ENCODE measurements around the gene CHRM1.

DNA sequence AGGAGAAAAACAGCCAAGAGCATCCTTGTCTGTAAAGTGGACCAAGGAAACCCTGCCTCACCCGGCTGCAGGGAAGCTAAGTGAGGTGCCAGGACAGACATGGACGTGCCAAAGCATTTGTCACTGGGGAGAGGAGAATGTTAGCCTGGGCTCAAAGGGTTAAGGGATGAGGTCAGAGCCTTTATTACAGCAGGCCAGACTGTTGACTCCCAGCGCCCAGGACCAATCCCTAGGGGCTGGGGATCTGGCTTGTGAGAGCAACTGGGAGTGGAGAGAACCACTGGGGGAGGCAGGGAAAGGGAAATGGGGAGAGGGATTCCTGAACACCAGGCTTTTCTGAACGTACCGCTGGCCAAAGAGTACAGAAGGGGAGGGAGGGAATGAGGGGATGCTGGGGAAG is 2.6 kb downstream of the CHRM1 start:
- TF ChIP-seq CTCF (IDR thresholded peaks at IDR 0.05; ENCODE audit: insufficient read depth, low read depth, low read length) (no peak), EZH2 (IDR thresholded peaks at IDR 0.05; ENCODE audit: insufficient read depth, low read length) (no peak)
